Activated CD8-positive, alpha-beta memory T cell treated with anti-CD3 and anti-CD28 coated beads for 48 hours (primary cell): ENCODE results near the gene LIPK.
"Not testable (repeated sequence)": the region's sequence is repeated elsewhere in the genome, so short reads cannot be mapped to it uniquely, and the experiment has no call there.

Experiments
- DNase-seq, 3 experiments: peaks; one replicate each; pipeline ENCODE4 v3.0.0-alpha.2; 2020; ENCODE audit warnings: low read depth in 2 of 3, low spot score in 2 of 3

The LIPK gene

DNA sequence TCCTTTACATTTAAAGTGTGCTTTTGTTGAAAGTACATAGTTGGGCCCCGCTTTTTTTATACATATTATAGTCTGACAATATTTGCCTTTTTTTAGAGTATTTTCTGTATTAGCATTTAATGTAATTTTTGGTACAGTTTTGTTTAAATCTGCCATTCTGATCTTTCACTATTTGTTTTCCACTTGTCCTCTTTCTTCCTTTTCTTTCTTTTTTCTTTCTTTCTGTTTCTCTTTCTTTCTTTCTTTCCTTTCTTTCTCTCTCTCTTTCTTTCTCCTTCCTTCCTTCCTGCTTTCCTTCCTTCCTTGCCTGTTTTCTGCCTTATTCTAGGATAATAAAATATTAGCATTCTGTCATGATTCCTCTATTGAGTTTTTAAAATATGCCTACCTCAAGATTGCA lies 9.5 kb downstream of the LIPK start:
- no peak for DNase-seq

DNA sequence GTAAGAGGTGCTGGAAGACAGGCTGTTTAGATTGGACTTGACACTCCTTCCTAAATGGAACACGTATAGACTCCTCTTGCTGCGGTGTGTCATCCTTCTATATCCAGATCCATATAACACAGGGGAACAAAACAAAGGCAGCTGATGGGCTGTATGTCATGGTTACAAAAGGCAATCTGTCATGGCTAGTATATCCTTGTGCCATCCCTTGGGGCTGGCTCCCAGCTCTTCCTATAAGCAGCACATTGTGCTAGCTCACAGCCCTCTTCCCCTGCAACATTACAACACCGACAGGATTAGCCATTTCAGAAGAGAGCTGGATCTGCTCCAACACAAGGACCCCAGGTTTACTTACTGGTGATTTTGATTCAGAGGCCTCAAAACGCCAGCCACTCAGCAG lies 15.3 kb downstream of the LIPK start:
- DNase-seq: no peak

DNA sequence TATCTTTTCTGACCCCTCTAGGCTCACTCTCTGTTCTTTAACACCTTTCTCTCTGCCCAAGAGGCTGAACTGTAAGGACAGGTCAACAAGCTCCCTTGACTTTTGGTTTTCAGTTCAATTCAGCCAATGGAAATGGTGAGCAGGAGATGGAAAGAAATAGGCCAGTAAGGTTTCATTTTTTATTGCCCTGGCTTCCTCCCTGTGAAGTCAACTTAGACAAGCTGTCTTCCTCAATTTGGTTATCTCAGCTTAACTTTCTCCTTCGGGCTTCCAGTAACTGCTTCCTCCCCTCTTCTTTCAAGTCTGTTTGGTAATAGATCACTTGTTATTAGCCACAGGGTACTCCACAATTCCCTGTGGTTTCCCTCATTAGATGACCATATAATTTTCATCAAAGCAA lies 19.7 kb downstream of the LIPK start:
- DNase-seq: no peak

DNA sequence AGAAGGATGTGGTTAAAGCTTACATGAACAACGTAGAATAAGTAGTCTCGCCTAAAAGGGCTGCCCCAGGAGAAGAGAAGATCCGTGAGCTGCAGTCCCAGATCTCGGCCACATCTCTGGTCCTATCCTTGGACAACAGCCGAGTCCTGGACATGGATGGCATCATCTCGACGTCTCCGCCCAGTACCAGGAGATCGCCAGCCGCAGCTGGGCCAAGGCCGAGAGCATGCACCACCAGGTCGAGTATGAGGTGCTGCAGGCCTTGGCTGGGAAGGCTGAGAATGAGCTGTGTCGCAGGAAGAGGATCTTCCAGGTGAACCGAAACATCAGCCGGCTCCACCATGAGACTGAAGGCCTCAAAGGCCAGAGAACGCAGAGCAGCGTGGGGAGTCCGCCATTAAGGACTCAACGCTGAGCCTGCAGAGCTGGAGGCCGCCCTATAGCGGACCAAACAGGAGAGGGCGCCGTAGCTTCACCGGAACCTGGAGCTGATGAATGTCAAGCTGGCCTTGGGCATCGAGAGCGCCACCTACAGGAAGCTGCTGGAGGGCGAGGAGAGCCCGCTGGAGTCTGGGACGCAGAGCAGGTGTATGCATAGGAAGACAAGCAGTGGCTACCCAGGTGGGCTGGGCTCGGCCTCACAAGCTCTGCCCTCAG lies 22.2 kb downstream of the LIPK start:
- peak in 2 of 3 experiments; percentile 13 to 67 for DNase-seq

DNA sequence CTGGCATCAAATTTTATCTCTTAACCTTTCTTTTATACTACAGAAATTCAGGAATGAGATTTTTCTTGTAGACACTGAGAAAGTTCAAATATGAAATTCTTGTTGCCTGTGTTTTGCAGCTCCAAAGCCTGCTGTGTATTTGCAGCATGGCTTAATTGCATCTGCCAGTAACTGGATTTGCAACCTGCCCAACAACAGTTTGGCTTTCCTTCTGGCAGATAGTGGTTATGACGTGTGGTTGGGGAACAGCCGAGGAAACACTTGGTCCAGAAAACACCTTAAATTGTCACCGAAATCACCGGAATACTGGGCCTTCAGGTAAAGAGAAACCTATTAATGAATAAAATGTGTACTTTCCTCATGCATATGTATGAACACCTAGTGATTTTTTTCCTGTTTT lies 24.8 kb downstream of the LIPK start:
- no peak for DNase-seq

DNA sequence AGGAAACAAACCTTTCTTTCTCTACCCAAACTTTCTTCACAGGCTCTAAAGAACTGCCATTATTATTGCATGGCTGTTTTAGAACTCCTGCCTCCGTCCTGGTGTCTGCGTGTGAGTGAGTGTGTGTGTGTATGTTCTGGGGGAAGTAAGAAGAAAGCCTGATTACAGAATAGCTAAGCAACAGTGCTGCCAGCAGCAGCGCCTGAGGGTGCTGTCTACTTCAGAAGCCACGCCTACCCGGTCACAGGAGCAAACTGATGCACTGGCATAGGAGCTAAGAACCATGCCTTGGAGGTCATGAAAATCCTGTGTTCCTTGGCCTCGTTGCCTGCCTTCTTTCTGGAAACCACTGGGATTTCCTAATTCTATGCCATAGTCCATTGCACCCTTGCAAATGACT lies 25.2 kb downstream of the LIPK start:
- no peak for DNase-seq

DNA sequence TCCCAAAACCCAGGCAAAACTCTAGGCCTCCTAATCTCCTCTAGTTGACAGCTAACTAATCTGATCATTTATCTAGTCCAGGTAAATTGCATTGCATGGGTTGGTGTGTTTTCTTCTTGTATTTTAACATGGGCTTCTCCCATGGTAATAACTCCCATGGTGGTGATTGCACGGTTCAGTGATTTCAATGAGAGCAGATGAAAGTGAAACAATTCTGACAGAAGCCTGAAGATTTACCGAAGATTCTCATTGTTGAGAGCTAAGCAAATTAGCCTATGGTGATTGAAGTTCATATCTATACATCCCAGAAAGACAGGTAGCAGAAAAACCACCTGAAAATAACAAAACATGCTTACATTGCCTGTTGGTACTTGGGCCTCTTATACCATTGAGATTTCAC lies 27.2 kb downstream of the LIPK start:
- no peak for DNase-seq

DNA sequence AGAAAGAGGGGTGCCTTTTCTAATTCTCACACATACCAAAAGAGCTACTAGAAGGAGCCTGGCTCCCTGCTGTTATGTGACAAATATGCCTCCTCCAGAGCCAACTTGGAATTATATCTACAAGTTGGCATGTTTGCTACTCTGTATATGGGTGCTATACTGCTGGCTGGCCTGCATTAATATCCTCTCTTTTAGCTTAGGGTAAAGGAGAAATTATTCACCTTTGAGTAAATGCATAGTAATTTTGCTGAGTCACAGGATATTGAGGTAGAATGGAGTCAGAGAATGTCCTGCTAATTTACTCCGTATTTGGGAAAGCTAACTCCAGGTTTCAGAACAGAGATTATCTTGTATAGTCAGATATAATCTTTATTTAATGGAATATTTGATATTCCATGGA lies 29.6 kb downstream of the LIPK start:
- DNase-seq: no peak

DNA sequence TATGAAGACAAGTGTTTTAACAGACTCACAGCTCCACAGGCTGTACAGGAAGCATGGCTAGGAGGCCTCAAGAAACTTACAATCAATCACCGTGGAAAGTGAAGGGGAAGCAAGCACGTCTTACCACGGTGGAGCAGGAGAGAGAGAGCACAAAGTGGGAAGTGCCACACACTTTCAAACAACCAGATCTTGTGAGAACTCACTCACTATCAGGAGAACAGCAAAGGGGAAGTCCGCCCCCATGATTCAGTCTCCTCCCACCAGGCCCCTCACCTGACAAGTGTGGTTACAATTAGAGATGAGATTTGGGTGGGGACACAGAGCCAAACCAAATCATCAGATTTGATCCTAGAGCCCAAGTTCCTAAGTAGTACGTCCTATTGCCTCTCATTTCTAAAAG lies 35.9 kb downstream of the LIPK start:
- DNase-seq: not testable (repeated sequence)

DNA sequence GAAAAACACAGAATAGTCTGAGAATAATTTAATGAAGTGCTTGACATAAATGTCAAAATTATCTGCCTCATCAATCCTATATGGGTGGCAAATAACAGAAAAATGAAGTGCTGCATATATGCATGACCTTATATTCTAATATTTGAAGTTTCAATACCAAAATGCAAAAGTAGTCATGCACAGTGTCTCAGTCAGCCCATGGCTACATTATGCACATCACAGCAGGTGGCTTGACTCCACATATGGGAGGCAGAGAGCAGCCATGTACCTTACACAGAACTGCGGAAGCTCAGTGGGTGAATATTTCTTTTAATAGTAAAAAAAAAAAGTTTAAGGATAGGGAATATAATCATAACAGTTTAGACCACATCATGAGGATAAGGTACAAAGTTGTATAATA lies 36.4 kb downstream of the LIPK start:
- no peak for DNase-seq

DNA sequence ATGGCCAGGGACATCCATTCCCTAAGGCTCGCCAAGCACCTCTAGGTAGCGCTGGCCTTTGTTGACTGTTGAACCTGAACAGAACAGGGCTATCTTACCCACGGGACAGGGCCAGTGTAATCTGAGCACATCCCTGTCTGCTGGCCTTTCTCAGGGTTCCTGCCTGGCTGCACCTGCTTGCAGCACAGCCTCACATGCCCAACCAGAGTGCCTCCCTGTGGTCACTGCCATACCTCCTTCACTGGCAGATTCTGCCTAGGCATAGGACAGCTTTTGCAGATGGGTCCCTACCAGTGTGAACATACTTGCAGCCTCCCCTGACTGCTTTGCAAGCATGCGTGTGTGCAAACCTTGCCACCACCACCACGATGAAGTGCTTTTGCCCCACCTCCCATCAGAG lies 38.0 kb downstream of the LIPK start:
- DNase-seq: no peak

DNA sequence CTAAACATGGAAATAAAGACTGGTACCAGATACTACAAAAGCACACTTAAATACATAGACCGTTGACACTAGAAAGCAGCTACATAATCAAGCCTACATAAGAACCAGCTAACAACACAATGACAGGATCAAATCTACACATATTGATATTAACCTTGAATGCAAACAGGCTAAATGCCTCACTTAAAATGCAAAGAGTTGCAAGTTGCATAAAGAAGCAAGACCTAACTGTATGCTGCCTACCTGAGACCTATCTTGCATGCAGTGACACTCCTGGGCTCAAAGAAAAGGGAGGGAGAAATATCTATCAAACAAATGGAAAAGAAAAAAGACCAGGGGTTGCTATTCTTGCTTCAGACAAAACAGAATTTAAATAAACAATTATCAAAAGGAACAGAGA lies 39.6 kb downstream of the LIPK start:
- DNase-seq: no peak

DNA sequence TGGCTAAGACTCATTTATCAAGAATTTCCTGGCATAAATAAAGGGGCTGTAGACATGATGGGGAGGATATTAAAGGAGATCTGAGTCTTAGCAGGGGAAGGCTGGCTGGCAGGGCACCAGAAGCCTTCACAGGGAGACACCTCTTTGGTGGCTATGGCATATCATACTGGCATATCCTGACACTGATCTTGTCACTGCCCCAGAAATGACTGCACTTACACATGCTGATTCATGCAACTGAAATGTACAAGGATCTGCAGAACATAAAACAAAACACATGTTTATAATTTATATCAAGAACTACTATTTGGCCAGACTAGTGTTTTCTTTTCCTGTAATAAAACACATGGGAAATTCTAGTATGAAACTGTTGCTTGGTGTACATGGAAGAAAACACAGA lies 48.2 kb downstream of the LIPK start:
- no peak for DNase-seq

DNA sequence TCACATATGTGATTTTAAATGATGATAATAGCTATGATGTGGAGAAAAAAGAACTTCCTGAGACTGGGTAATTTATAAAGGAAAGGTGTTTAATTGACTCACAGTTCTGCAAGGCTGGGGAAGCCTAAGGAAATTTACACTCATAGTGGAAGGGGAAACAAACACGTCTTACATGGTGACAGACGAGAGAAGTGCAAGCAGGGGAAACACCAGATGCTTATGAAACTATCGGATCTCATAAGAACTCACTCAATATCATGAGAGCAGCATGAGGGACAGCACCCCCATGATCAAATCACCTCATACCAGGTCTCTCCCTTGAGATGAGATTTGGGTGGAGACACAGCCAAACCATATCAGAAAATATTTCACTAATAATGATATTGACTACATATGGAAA lies 49.7 kb downstream of the LIPK start:
- no peak for DNase-seq

DNA sequence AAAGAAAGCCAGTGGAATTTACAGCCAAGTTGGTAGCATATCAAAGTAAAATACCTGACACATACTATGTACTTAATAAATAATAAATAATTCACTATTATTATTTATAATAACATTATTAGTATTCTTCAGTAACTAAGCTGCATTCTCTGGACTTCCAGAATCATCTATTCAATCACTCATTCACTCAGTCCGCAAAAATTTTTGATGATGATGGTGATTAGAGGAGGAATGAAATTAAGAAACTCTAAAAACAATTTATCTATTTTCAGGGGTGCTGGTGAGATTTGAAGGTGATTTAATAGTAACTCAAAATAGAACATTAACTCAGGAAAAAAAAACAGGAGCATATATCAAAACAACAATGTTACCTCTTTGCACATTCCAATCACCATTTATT lies 50.6 kb downstream of the LIPK start:
- no peak for DNase-seq

DNA sequence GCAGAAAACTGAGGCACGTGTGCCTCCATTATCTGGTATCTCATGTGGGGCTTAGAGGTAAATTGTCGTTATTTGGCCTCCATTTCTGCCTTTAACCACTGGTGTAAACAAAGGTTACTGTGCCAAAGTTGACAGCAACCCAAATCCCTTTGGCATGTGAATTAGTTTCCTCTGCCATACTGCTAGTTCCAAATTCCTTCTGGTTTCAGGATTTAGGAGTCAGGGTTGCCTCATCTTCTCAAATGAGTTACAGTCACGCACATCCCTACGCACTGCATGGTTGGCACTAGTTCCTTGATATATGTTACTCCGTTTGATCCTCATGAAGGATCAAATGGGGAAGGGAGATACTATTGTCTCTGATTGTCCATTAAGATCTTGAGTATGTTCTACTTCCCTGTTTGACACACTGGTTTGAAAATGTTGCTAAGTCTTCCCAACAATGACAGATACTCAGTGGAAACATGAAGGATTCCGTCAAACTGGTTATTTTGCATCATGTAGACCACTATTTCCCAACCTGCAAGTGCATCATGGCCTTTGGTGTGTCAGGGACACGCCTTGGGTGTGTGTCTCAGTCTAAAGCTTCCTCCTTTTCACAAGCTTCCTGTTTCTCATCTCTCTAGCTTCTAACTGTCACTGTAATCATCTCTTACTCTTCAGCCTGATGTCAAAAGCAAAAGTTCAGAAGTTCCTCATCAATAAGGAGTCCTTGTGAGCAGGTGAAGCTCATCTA lies 53.5 kb downstream of the LIPK start, which contains the start of gene LIPN:
TSS of gene LIPN (plus strand) at position 655 of the 736 bp plus-strand sequence. CDS start 1,386 bp downstream, outside the sequence.
- DNase-seq: no peak

DNA sequence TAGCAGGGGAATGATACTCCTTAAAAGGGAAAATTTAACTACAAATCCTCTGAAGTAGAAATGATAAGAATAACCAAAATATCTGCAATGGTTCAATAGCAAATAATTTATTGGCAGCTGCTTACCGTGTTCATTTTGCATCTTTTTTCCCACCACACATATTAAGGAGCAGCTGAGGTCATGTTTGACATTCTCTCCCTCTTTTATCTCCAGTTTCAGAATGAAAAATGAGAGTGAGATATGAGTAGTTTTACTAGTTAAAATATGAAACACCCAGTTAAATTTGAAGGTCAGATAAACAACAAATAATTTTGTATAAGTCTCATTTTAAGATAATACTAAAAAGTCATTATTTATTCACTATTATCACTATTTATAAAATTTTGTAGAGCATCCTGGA lies 56.9 kb downstream of the LIPK start:
- no peak for DNase-seq

DNA sequence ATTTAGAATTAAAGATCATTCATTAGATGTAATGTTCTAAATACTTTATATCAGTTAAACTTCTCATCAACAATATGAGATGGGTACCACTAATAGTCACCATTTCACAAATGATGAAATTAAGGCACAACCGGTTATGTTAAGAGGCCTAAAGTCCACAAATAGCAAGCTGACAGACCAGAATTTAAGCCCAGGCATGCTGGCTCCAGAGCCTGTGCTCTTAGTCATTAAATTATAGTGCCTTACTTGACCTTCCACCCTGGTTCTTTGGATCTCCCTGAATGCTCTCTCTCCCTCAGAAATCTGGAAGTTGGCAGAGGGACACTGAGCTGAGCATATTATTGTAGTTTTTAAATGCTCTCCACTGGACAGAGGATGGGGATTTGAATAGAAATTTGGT lies 57.4 kb downstream of the LIPK start:
- DNase-seq: no peak

DNA sequence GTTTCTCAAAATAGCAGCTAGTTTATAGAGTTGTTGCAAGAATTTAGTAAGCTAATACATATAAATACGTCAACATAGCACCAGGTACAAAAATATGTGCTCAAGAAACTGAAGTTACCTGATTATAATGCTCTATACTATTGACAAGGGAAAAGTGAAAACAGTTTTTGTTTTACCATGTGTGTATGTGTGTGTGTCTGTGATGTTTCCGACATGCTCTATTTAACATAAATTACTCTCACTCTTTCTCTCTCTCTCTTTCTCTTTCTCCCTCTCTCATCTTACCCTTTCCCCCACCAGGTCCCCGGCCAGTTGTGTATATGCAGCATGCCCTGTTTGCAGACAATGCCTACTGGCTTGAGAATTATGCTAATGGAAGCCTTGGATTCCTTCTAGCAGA lies 58.1 kb downstream of the LIPK start:
- no peak for DNase-seq

DNA sequence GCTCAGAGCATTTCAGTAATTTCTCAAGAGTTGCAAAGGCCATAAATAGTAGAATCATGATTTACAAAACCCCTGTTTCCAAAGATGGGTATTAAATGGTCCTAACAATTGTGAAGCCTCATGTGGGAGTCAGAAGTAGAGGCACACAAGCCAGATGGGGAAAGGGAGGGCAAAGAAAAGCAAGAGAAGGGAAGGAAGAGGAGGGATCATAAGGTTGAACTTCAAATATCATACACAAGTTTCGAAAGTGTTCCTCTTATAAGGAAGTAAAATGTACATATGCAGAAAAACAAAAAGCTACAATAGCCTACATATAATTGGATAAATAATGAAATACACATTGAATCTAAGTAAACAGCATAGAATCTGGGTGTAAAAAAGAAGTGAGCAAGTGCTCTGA lies 59.8 kb downstream of the LIPK start:
- DNase-seq: no peak

DNA sequence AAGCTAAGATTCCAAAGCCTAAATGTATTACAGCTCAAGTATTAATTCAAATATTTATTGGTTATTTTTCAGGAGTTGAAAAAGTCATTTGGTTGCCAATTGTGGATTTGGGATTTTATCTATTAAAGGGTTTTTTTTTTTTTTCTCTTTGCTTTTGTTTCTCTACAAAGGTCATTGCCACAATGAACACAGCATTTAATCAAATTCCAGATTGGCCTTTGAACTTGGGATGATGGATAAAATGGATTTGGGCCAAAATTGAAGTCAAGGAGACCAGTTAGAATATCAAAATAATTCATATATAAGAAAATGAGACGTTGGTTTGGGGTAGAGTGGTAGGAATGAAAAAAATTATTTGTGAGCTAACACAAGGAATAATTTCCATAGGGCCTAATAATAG lies 63.3 kb downstream of the LIPK start:
- no peak for DNase-seq

DNA sequence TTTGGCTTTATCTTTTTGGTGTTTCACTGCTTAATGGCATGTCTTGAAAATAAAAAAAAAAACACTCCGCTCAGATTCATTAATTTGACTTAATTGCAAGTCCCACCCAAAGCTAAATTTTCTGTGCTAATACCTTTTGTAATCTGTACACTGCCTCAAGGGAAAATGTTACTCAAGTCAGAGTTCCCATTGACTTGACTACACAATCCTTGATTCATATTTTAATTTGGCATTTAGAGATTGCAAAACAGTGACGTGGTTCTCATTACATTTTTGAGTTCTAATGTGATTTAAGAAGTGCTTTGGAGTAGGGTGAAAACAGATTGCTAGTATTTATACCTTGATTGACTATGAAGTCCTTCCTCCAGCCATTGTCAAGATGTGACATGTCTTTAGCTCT lies 75.2 kb downstream of the LIPK start:
- DNase-seq: no peak

DNA sequence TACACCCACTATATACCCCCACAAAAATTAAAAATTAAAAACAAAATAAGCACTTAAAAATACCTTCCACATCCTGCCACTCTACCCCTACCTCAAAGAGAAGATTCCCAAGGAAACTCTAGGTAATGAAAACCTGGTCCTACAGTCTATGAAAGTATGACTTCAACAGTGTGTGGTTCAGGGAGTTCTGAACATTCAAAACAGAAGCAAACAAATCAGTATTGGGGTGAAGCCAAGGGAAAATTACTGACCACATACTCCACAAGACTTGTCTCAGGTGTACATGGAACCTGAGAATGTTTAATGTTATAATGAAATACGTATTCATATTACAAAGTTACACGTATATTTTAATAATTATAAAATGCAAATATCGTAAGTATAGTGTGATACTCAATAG lies 76.2 kb downstream of the LIPK start:
- no peak for DNase-seq
